IMR-90 (cell line): Measurements from ENCODE around the gene KRT79. TPM values are rescaled to one million over a fixed set of nuclear protein-coding genes. Genes with fewer than 3 reads are reported as not detected.
"Not testable (repeated sequence)": the region's sequence is repeated elsewhere in the genome, so short reads cannot be mapped to it uniquely, and the experiment has no call there.

Experiments
- ATAC-seq: fragments of 200-7000 bp; cut with Tn5 transposase; 2 replicates; pipeline ENCODE4 v1.9.1; 2020; ENCODE audit warnings: low read depth, mild to moderate bottlenecking, moderate library complexity
- BruUV-seq: library from RNA; stranded (reverse); fragments of 400-500 nt; replicated peaks from 2 replicates; lab custom pipeline; 2021; lab: Mats Ljungman, UMichigan
- CTCF ChIA-PET: fragments of 300-600 bp; formaldehyde crosslinking; extraction: SDS; loops from one replicate; lab custom pipeline; 2021; ENCODE audit warnings: antibody characterized with exemption; lab: Yijun Ruan, JAX
- POLR2A ChIA-PET: fragments of 300-600 bp; sonication (Branson Sonifier 250); formaldehyde crosslinking; loops from one replicate; lab custom pipeline; 2022; ENCODE audit warnings: antibody characterized with exemption; ENCODE audit not compliant: unreplicated experiment; lab: Charles Lee
- DNase-seq: peaks from one replicate; pipeline ENCODE4 v3.0.0; 2013
- H2AFZ ChIP-seq: replicated peaks from 2 replicates; pipeline ENCODE3; 2013; ENCODE audit warnings: low read length, mild to moderate bottlenecking; ENCODE audit not compliant: poor library complexity
- H2AK5ac ChIP-seq: 2 replicates; pipeline ENCODE4 v1.6.1; 2013; ENCODE audit warnings: low read depth, low read length, inconsistent platforms
- H2AK9ac ChIP-seq: replicated peaks from 2 replicates; pipeline ENCODE3; 2013; ENCODE audit warnings: mild to moderate bottlenecking, low read depth, low read length, moderate library complexity; ENCODE audit not compliant: poor library complexity
- H2BK120ac ChIP-seq: 2 replicates; pipeline ENCODE4 v1.6.1; 2013; ENCODE audit warnings: low read depth, low read length, inconsistent platforms
- H2BK15ac ChIP-seq: 3 replicates; pipeline ENCODE4 v1.6.1; 2013; ENCODE audit warnings: low read depth, low read length, inconsistent platforms
- H2BK20ac ChIP-seq: 2 replicates; pipeline ENCODE4 v1.6.1; 2013; ENCODE audit warnings: low read depth, mild to moderate bottlenecking, inconsistent platforms, low read length, moderate library complexity
- H2BK5ac ChIP-seq: 2 replicates; pipeline ENCODE4 v1.6.1; 2013; ENCODE audit warnings: mild to moderate bottlenecking, low read depth, low read length, inconsistent platforms; ENCODE audit not compliant: poor library complexity, severe bottlenecking
- H3K14ac ChIP-seq: replicated peaks from 2 replicates; pipeline ENCODE4 v1.6.1; 2013; ENCODE audit warnings: low read depth, low read length, inconsistent platforms
- H3K18ac ChIP-seq: 2 replicates; pipeline ENCODE4 v1.6.1; 2013; ENCODE audit warnings: low read depth, low read length, control low read depth
- H3K23ac ChIP-seq: 2 replicates; pipeline ENCODE4 v1.6.1; 2013; ENCODE audit warnings: low read depth, low read length, inconsistent platforms
- H3K27ac ChIP-seq: 2 replicates; pipeline ENCODE4 v1.5.1; 2013; ENCODE audit warnings: mild to moderate bottlenecking, control low read depth, low read length; ENCODE audit not compliant: insufficient read depth
- H3K27me3 ChIP-seq: 2 replicates; pipeline ENCODE4 v1.6.1; 2013; ENCODE audit warnings: low read length; ENCODE audit not compliant: control insufficient read depth, insufficient read depth
- H3K36me3 ChIP-seq: 2 replicates; pipeline ENCODE4 v1.6.1; 2013; ENCODE audit warnings: low read length, mixed read lengths; ENCODE audit not compliant: control insufficient read depth, insufficient read depth
- H3K4ac ChIP-seq: 2 replicates; pipeline ENCODE4 v1.6.1; 2013; ENCODE audit warnings: low read depth, low read length, inconsistent platforms
- H3K4me1 ChIP-seq: 2 replicates; pipeline ENCODE4 v1.6.1; 2013; ENCODE audit warnings: low read length, mixed read lengths; ENCODE audit not compliant: control insufficient read depth, insufficient read depth
- H3K4me2 ChIP-seq: 2 replicates; pipeline ENCODE4 v1.6.1; 2013; ENCODE audit warnings: low read depth, mild to moderate bottlenecking, control low read depth, low read length, moderate library complexity
- H3K4me3 ChIP-seq: 2 replicates; pipeline ENCODE4 v1.5.1; 2013; ENCODE audit warnings: low read depth, mild to moderate bottlenecking, control low read depth, low read length, moderate library complexity; ENCODE audit not compliant: insufficient read depth
- H3K56ac ChIP-seq: 2 replicates; pipeline ENCODE4 v1.6.1; 2013; ENCODE audit warnings: low read length, inconsistent platforms; ENCODE audit not compliant: insufficient read depth; ENCODE audit errors: extremely low read depth
- H3K79me1 ChIP-seq, 2 experiments: 2 replicates each; pipeline ENCODE4 v1.6.1; 2013; ENCODE audit warnings: low read length in 2 of 2, inconsistent platforms in 1 of 2, low read depth in 1 of 2
- H3K9ac ChIP-seq: 2 replicates; pipeline ENCODE4 v1.6.1; 2013; ENCODE audit warnings: low read depth, low read length, control low read depth
- H3K9me1 ChIP-seq: 2 replicates; pipeline ENCODE4 v1.6.1; 2013; ENCODE audit warnings: low read length, inconsistent platforms; ENCODE audit not compliant: insufficient read depth
- H3K9me3 ChIP-seq: 2 replicates; pipeline ENCODE4 v1.6.1; 2013; ENCODE audit warnings: low read length; ENCODE audit not compliant: control insufficient read depth, insufficient read depth
- H4K20me1 ChIP-seq: 2 replicates; pipeline ENCODE4 v1.6.1; 2013; ENCODE audit warnings: low read length, inconsistent platforms; ENCODE audit not compliant: insufficient read depth
- H4K5ac ChIP-seq: 2 replicates; pipeline ENCODE4 v1.6.1; 2013; ENCODE audit warnings: mild to moderate bottlenecking, low read depth, low read length, control low read depth
- H4K8ac ChIP-seq, 2 experiments: 2 replicates each; pipeline ENCODE4 v1.6.1; 2013; ENCODE audit warnings: low read depth in 2 of 2, low read length in 2 of 2, control low read depth in 1 of 2, inconsistent platforms in 1 of 2
- H4K91ac ChIP-seq: 2 replicates; pipeline ENCODE4 v1.6.1; 2013; ENCODE audit warnings: low read depth, low read length, inconsistent platforms; ENCODE audit not compliant: insufficient read depth
- CEBPB ChIP-seq: IDR thresholded peaks from 2 replicates; pipeline ENCODE4 v1.6.1; 2012; ENCODE audit warnings: low read depth, low read length, improper control_type of control experiment
- RCOR1 ChIP-seq: IDR thresholded peaks from 2 replicates; pipeline ENCODE4 v1.6.1; 2012; ENCODE audit warnings: mild to moderate bottlenecking, low read length, improper control_type of control experiment; ENCODE audit not compliant: insufficient replicate concordance
- WGBS, 2 experiments: methylation state at CpG; one replicate each; pipeline versions ENCODE4 v1.1.5 to v1.1.7; 2013; ENCODE audit warnings: missing lambda C conversion rate in 2 of 2; ENCODE audit not compliant: insufficient read length in 1 of 2; ENCODE audit errors: extremely low coverage in 2 of 2; 5-methylcytosine and 5-hydroxymethylcytosine counted together
- dilution Hi-C: fragments of 300-500 bp; cut with HindIII; formaldehyde crosslinking; loops from one replicate; pipeline ENCODE4 v1.14.3; 2018; ENCODE audit warnings: low sequenced_read_pairs; ENCODE audit not compliant: unreplicated experiment
- in situ Hi-C: fragments of 300-500 bp; cut with MboI; formaldehyde crosslinking; loops from 3 replicates; pipeline ENCODE4 v1.14.3; 2019; ENCODE audit warnings: low sequenced_read_pairs, inconsistent platforms, mixed read lengths
- intact Hi-C: fragments of 100-400 bp; cut with micrococcal nuclease; formaldehyde crosslinking; loops from 2 replicates; pipeline ENCODE4 v1.10.0; 2022
- polyA plus RNA-seq, 3 experiments: library from polyadenylated mRNA; depleted of rRNA; stranded (reverse); fragments of >200 nt; gene quantifications; 2 replicates each; pipeline ENCODE4 v1.2.3, GENCODE V29; 2012; ENCODE audit warnings: low replicate concordance in 1 of 3
- total RNA-seq: library from RNA; depleted of rRNA; stranded (reverse); fragments of >200 nt; gene quantifications from 2 replicates; pipeline ENCODE4 v1.2.3, GENCODE V29; 2012
- TF ChIP-seq, protein P1 (sequence below): fragments of 150-350 bp; IDR thresholded peaks from 2 replicates; pipeline ENCODE4 v1.6.1; 2016; ENCODE audit warnings: low read depth, mild to moderate bottlenecking, low read length, moderate library complexity, borderline replicate concordance

Gene KRT79
- total and polyA plus RNA-seq, 2 of the 4 experiments (the other 2 are of a cell fraction) = under 0.01 to 0.24 TPM

DNA sequence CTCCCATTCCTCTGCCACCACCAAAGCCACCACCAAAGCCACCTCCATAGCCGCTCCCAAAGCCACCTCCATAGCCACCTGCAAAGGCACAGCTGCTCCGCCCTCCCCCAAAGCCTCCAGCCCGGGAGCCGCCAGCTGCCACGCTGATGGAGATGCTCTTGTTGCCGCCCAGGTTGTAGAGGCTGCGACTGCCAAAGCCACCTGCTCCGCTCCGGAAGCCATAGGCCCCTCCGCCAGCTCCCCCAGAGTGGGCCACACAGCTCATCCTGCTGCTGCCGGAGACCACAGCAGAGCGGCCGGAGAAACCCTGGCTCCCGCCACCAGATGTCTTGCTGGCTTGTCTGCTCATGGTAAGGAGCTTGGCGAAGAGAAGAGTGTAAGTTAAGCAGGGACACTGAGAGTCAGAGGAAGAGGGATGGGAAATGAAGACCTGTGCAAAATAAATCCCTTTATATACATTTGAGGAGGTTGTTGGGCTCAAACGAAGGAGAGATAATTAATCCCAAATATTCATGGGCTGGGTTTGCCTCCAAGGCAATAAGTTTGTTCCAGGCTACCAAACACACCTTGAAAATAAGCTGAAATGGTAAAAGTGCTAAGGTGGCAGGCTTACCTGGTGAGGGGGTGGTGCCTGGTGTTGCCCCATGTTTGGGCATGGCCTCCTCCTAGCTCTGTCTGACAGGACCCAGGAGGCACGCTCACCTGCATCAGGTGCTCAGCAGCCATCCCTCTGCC is 38.2 kb downstream of the KRT79 start, which contains the start of gene KRT3:
TSS of gene KRT3 (minus strand) at position 424 of the 735 bp plus-strand sequence. CDS start at position 349, 75 bp downstream.
- Histone ChIP-seq H2BK15ac (no peak within 1 kb of the TSS), H3K36me3 (no peaks in the 10 kb centered on the region), H2AK5ac (no peak within 1 kb of the TSS), H2BK5ac (no peak within 1 kb of the TSS), H3K79me1 (no peaks in the 10 kb centered on the region), H3K9ac (no peak within 1 kb of the TSS), H4K8ac (no peak within 1 kb of the TSS), H3K14ac (no peak within 1 kb of the TSS), H3K4me1 (no peaks in the 10 kb centered on the region), H2AK9ac (no peak within 1 kb of the TSS), H2AFZ (no peak within 1 kb of the TSS), H3K4ac (no peak within 1 kb of the TSS), H3K9me3 (no peaks in the 10 kb centered on the region), H3K18ac (no peak within 1 kb of the TSS), H3K4me3 (no peak within 1 kb of the TSS), H2BK20ac (no peak within 1 kb of the TSS), H3K27ac (no peak within 1 kb of the TSS), H3K56ac (no peak within 1 kb of the TSS), H3K9me1 (peaks cover 3% of the 10 kb centered on the region; the same call in 1 of the 2 replicates), H2BK120ac (no peak within 1 kb of the TSS), H3K27me3 (peaks cover 19% of the 10 kb centered on the region), H3K23ac (no peak within 1 kb of the TSS), H3K4me2 (no peak within 1 kb of the TSS), H4K20me1 (no peaks in the 10 kb centered on the region; the same call in 1 of the 2 replicates), H4K5ac (no peak within 1 kb of the TSS), H4K91ac (no peak within 1 kb of the TSS)
- in situ Hi-C loops = no loop called here
- TF ChIP-seq, protein P1, sequence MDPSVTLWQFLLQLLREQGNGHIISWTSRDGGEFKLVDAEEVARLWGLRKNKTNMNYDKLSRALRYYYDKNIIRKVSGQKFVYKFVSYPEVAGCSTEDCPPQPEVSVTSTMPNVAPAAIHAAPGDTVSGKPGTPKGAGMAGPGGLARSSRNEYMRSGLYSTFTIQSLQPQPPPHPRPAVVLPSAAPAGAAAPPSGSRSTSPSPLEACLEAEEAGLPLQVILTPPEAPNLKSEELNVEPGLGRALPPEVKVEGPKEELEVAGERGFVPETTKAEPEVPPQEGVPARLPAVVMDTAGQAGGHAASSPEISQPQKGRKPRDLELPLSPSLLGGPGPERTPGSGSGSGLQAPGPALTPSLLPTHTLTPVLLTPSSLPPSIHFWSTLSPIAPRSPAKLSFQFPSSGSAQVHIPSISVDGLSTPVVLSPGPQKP = no peak
- TF ChIP-seq RCOR1 (no peak), CEBPB (no peak)
- CTCF ChIA-PET = no interaction called here
- POLR2A ChIA-PET = no interaction called here
- no peak for DNase-seq
- 100% methylated on average over 2 of the region's 17 CpGs; no CpG with 5 or more reads in 1 of the 2 experiments for WGBS, 2 experiments
- BruUV-seq = no TSS peak
- no peak for ATAC-seq
- dilution Hi-C loops = no loop called here
- intact Hi-C loops = no loop called here

DNA sequence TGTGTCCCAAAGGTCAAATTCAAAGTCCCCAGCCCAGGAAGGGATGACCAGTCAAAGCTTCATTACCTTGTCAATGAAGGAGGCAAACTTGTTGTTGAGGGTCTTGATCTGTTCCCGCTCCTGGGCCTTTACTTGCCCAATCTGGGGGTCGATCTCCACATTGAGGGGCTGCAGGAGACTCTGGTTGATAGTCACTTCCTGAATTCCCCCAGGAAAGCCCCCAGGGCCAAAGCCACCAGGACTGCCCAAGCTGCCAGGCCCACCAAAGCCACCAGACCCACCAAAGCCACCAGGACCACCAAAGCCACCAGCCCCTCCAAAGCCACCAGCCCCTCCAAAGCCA is 38.8 kb downstream of the KRT79 start:
- H4K20me1 ChIP-seq, H3K9me3 ChIP-seq, H3K79me1 ChIP-seq, H3K36me3 ChIP-seq, H3K4me3 ChIP-seq, in situ Hi-C loops, H3K4ac ChIP-seq, H3K9ac ChIP-seq, H3K23ac ChIP-seq, H2BK120ac ChIP-seq, H3K56ac ChIP-seq, H3K14ac ChIP-seq, CTCF ChIA-PET, H4K91ac ChIP-seq, intact Hi-C loops, H3K4me1 ChIP-seq, H3K9me1 ChIP-seq, ATAC-seq, H4K8ac ChIP-seq, H4K5ac ChIP-seq, H3K27ac ChIP-seq, dilution Hi-C loops, H3K18ac ChIP-seq, H2BK15ac ChIP-seq, H3K4me2 ChIP-seq, H2AFZ ChIP-seq, BruUV-seq, POLR2A ChIA-PET, DNase-seq, H2AK9ac ChIP-seq, H2AK5ac ChIP-seq, H2BK5ac ChIP-seq, H2BK20ac ChIP-seq: not testable (repeated sequence)
- H3K27me3 ChIP-seq = peaks cover 23% of the 10 kb centered on the region
- 60% methylated on average over 1 of the region's 2 CpGs; no CpG with 5 or more reads in 1 of the 2 experiments for WGBS, 2 experiments
